ENCODE data around the gene GINS2. TPM values are rescaled to one million over a fixed set of nuclear protein-coding genes. Genes with fewer than 3 reads are reported as not detected.

Gene GINS2
- total and polyA plus RNA-seq, 2 of the 4 experiments (the other 2 are of a cell fraction), result 12.0 to 13.4 TPM

- BruUV-seq (replicated peaks), result no TSS peak
- Histone ChIP-seq H3K23ac (ENCODE audit: low read depth, low read length) (no peak overlapping the region), H3K27me3 (ENCODE audit: control insufficient read depth, insufficient read depth, low read length) (no peaks in the 10 kb centered on the region), H3K27ac (ENCODE audit: insufficient read depth, low read length) (no peak overlapping the region), H2AK9ac (replicated peaks; ENCODE audit: low read depth, low read length, poor library complexity) (peak overlapping the region; percentile 56), H3K4me2 (ENCODE audit: low read depth, low read length) (no peak overlapping the region), H3K56ac (ENCODE audit: extremely low read depth, insufficient read depth, low read length) (no peak overlapping the region), H2BK5ac (ENCODE audit: low read depth, low read length, poor library complexity, severe bottlenecking) (no peak overlapping the region), H3K36me3 (ENCODE audit: control insufficient read depth, insufficient read depth, low read length) (peaks cover 14% of the 10 kb centered on the region), H3K9ac (ENCODE audit: low read depth, low read length) (no peak overlapping the region), H4K20me1 (ENCODE audit: insufficient read depth, low read length) (peaks cover 14% of the 10 kb centered on the region; the same call in 1 of the 2 replicates), H2AK5ac (ENCODE audit: low read depth, low read length) (no peak overlapping the region), H3K9me1 (ENCODE audit: insufficient read depth, low read length) (peaks cover 7% of the 10 kb centered on the region), H2BK15ac (ENCODE audit: low read depth, low read length) (no peak overlapping the region), H3K14ac (replicated peaks; ENCODE audit: low read depth, low read length) (no peak overlapping the region), H3K18ac (ENCODE audit: low read depth, low read length) (no peak overlapping the region), H3K4ac (ENCODE audit: low read depth, low read length) (no peak overlapping the region), H2BK20ac (ENCODE audit: low read depth, low read length) (no peak overlapping the region), H3K4me3 (ENCODE audit: insufficient read depth, low read depth, low read length) (no peak overlapping the region), H4K91ac (ENCODE audit: insufficient read depth, low read depth, low read length) (no peak overlapping the region), H4K5ac (ENCODE audit: low read depth, low read length) (no peak overlapping the region), H2AFZ (replicated peaks; ENCODE audit: low read length, poor library complexity) (no peak overlapping the region), H3K9me3 (ENCODE audit: control insufficient read depth, insufficient read depth, low read length) (no peaks in the 10 kb centered on the region), H3K79me1 (ENCODE audit: low read depth in 1 of 2, low read length in 2 of 2) (peaks cover 7 to 35% of the 10 kb centered on the region in 2 experiments; a peak in 3 of 4 replicates), H4K8ac (ENCODE audit: low read depth in 2 of 2, low read length in 2 of 2) (no peak overlapping the region), H3K4me1 (ENCODE audit: control insufficient read depth, insufficient read depth, low read length) (no peaks in the 10 kb centered on the region), H2BK120ac (ENCODE audit: low read depth, low read length) (no peak overlapping the region)
- ChIA-PET POLR2A (ENCODE audit: unreplicated experiment) (no interaction called here), CTCF (no interaction called here)
- dilution Hi-C loops (cut with HindIII; ENCODE audit: low sequenced_read_pairs, unreplicated experiment) (no loop called here), in situ Hi-C loops (cut with MboI; ENCODE audit: low sequenced_read_pairs) (no loop called here), intact Hi-C loops (cut with micrococcal nuclease) (no loop called here)
- WGBS, 2 experiments (ENCODE audit: extremely low coverage in 2 of 2, insufficient read length in 1 of 2), result 93% methylated on average over 3 of the region's 8 CpGs; no CpG with 5 or more reads in 1 of the 2 experiments
- ATAC-seq (ENCODE audit: low read depth), result no peak
- TF ChIP-seq RAD21 (IDR thresholded peaks at IDR 0.05; ENCODE audit: low read length) (no peak), POLR2A (IDR thresholded peaks at IDR 0.05; ENCODE audit: low read depth, low read length) (no peak), NFE2L2 (IDR thresholded peaks at IDR 0.05; ENCODE audit: low read depth, low read length) (no peak), USF2 (IDR thresholded peaks at IDR 0.05; ENCODE audit: low read depth, low read length) (no peak), FOS (IDR thresholded peaks at IDR 0.05; ENCODE audit: low read depth, low read length) (no peak), MXI1 (IDR thresholded peaks at IDR 0.05; ENCODE audit: borderline replicate concordance, low read depth, low read length) (no peak), BHLHE40 (IDR thresholded peaks at IDR 0.05; ENCODE audit: low read depth, low read length) (no peak), ELK1 (IDR thresholded peaks at IDR 0.05; ENCODE audit: borderline replicate concordance, low read depth, low read length) (no peak), MAZ (IDR thresholded peaks at IDR 0.05; ENCODE audit: borderline replicate concordance, low read depth, low read length) (no peak), CEBPB (IDR thresholded peaks at IDR 0.05; ENCODE audit: low read depth, low read length) (no peak), SMC3 (IDR thresholded peaks at IDR 0.05; ENCODE audit: low read depth, low read length) (no peak), MAFK (IDR thresholded peaks at IDR 0.05; ENCODE audit: low read depth, low read length) (no peak), RFX5 (IDR thresholded peaks at IDR 0.05; ENCODE audit: low read depth, low read length) (no peak), CTCF (conservative IDR thresholded peaks at IDR 0.05; ENCODE audit: low read depth, low read length) (no peak)
- DNase-seq, result no peak
Measured at GRCh38 chr16:85681255-85681654, 7.5 kb downstream of the GINS2 start.
